GM18858 (cell line): ENCODE measurements around the gene OCSTAMP.

Source experiments
- ATAC-seq: cut with Tn5 transposase; IDR thresholded peaks from one replicate; pipeline ENCODE4 v1.9.1; 2021; ENCODE audit not compliant: unreplicated experiment

OCSTAMP gene

GRCh38 chr20:46520976-46521579, 29.4 kb downstream of the OCSTAMP start:
- no peak for ATAC-seq

- no peak for ATAC-seq
Measured at GRCh38 chr20:46520540-46520939, 29.9 kb downstream of the OCSTAMP start.

GRCh38 chr20:46519471-46520068, 30.9 kb downstream of the OCSTAMP start:
- ATAC-seq, result no peak

GRCh38 chr20:46512943-46513844, 37.3 kb downstream of the OCSTAMP start, which contains the start of gene ZNF334:
ZNF334 (minus strand) TSS chr20:46513559; CDS start chr20:46512102, 1,457 bp downstream.
- no peak for ATAC-seq

GRCh38 chr20:46509523-46509922, 40.9 kb downstream of the OCSTAMP start:
- no peak for ATAC-seq

GRCh38 chr20:46507760-46508407, 42.6 kb downstream of the OCSTAMP start:
- ATAC-seq, result no peak

GRCh38 chr20:46505506-46505905, 44.9 kb downstream of the OCSTAMP start:
- ATAC-seq, result no peak

GRCh38 chr20:46501961-46502360, 48.5 kb downstream of the OCSTAMP start:
- no peak for ATAC-seq

- ATAC-seq, result no peak
Measured at GRCh38 chr20:46501337-46501942, 49.0 kb downstream of the OCSTAMP start.

GRCh38 chr20:46494077-46494476, 56.4 kb downstream of the OCSTAMP start:
- no peak for ATAC-seq

- no peak for ATAC-seq
Measured at GRCh38 chr20:46491354-46491753, 59.1 kb downstream of the OCSTAMP start.
